ENCODE results near the gene ATOSB. TPM values are rescaled to one million over a fixed set of nuclear protein-coding genes. Genes with fewer than 3 reads are reported as not detected.

ATOSB gene
- total and polyA plus RNA-seq, 12 donors = 12.1 to 51.2 (median 18.0) TPM

GRCh38 chr9:35116539-35116897 lies 856 bp upstream of the ATOSB start:
- TF ChIP-seq CTCF (IDR thresholded peaks at IDR 0.05) (no peak), POLR2A (IDR thresholded peaks at IDR 0.05) (no peak)
- H3K27me3 ChIP-seq = no peaks in the 10 kb centered on the region
- peak overlapping the region in 2 of 4 donors; percentile 45 to 52 for H3K4me3 ChIP-seq
- H3K27ac ChIP-seq = peak overlapping the region in 4 of 5 donors; percentile 75 to 83 (median 76)
- DNase-seq = no peak
- intact Hi-C loops (cut with DNase I) = loop anchor here (2.0 to 5.0 kb wide), 4 partner anchors 140 to 361 kb away; no protein-coding TSS in a partner anchor
- peaks cover 30 to 47% of the 10 kb centered on the region in 2 donors for H3K4me1 ChIP-seq (replicated peaks in 1 of 2)
- H3K36me3 ChIP-seq (replicated peaks in 1 of 2) = no peaks in the 10 kb centered on the region
- no peaks in the 10 kb centered on the region for H3K9me3 ChIP-seq (replicated peaks in 1 of 3)
- 0% methylated on average over 10 to 12 of the region's 12 CpGs for WGBS, 4 donors

GRCh38 chr9:35114840-35115628 lies 628 bp downstream of the ATOSB start:
- intact Hi-C loops (cut with DNase I) = loop anchor here in 1 of 2 donors (5.0 kb wide), 2 partner anchors 142 to 362 kb away; no protein-coding TSS in a partner anchor
- Histone ChIP-seq H3K27ac (peak overlapping the region; percentile 37 to 83 (median 75)), H3K36me3 (replicated peaks in 1 of 2) (no peaks in the 10 kb centered on the region), H3K4me3 (peak overlapping the region; percentile 36 to 52 (median 48)), H3K4me1 (replicated peaks in 1 of 2) (peaks cover 38 to 59% of the 10 kb centered on the region in 2 donors), H3K27me3 (no peaks in the 10 kb centered on the region), H3K9me3 (replicated peaks in 1 of 3) (no peaks in the 10 kb centered on the region)
- no peak for TF ChIP-seq CTCF (IDR thresholded peaks at IDR 0.05)
- TF ChIP-seq POLR2A (IDR thresholded peaks at IDR 0.05) = peak in 1 of 2 donors; percentile 12
- peak; percentile 65 to 78 (median 69) for DNase-seq
- 21 to 27% (median 25%) methylated on average over 12 of the region's 12 CpGs for whole genome bisulfite sequencing, 4 donors

GRCh38 chr9:35114113-35114839 lies 1.4 kb downstream of the ATOSB start:
- no peak for TF ChIP-seq POLR2A (IDR thresholded peaks at IDR 0.05)
- no peak for TF ChIP-seq CTCF (IDR thresholded peaks at IDR 0.05)
- WGBS, 4 donors = 5 to 15% (median 10%) methylated on average over 4 to 5 of the region's 5 CpGs
- Histone ChIP-seq H3K4me1 (replicated peaks in 1 of 2) (peaks cover 42 to 63% of the 10 kb centered on the region in 2 donors), H3K9me3 (replicated peaks in 1 of 3) (no peaks in the 10 kb centered on the region), H3K4me3 (peak overlapping the region in 2 of 4 donors; percentile 45 to 52), H3K27me3 (no peaks in the 10 kb centered on the region), H3K27ac (peak overlapping the region; percentile 37 to 83 (median 75)), H3K36me3 (replicated peaks in 1 of 2) (no peaks in the 10 kb centered on the region)
- DNase-seq = peak; percentile 68 to 93 (median 87)
- intact Hi-C loops (cut with DNase I) = no loop called here
